Measurements from ENCODE around the gene CEP72. TPM values are rescaled to one million over a fixed set of nuclear protein-coding genes. Genes with fewer than 3 reads are reported as not detected.

Gene CEP72
- total and polyA plus RNA-seq, 10 of the 15 experiments (the other 5 are each of a cell fraction or from before 2014, with no cell fraction given) = 0.35 to 13.5 (median 8.3) TPM

DNA sequence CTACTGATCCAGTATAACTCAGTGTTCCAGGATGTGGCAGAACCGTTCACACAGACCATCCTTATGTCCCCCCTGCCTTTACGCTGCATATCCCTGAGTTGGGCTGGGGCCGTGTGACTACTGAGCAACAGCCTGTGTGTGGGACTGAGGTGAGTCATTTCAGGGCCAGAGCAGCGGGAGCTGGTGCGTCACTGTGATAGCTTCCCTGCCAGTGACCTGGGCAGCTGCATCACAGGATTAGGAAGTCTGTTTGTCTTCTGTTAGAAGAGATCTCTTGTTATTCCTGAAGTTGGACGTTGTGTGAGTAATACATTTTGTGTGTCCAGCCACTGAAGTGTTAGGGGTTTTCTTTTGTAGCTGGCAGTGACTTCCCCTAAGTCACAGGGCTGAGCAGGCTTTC, 45.4 kb downstream of the CEP72 start:
- in situ Hi-C loops (cut with MboI) (no loop called here), intact Hi-C loops (cut with micrococcal nuclease; ENCODE audit: unreplicated experiment) (loop anchor here (10.0 kb wide), 1 partner anchor 343 kb away; no protein-coding TSS in a partner anchor)
- RAD21 ChIA-PET (ENCODE audit: unreplicated experiment) = interaction anchor here (1.5 kb wide), 1 partner anchor 341 kb away, joined by 4 read pairs; no protein-coding TSS in a partner anchor
- H3K4me2 ChIP-seq (ENCODE audit: control insufficient read depth, insufficient read depth) = no peak overlapping the region
- DNase-seq (ENCODE audit: low read depth, low spot score) (no peak), ATAC-seq (no peak), FAIRE-seq (no peak)
- 65% methylated on average over 6 of the region's 6 CpGs for WGBS (ENCODE audit: insufficient coverage, insufficient replicate concordance, low lambda C conversion rate, missing lambda C conversion rate)
- no peak overlapping the region for H2AFZ ChIP-seq (ENCODE audit: control insufficient read depth, low read depth, low read length)
- no peaks in the 10 kb centered on the region for H3K27me3 ChIP-seq (replicated peaks in 1 of 2; ENCODE audit: control insufficient read depth in 2 of 2, insufficient read depth in 2 of 2, low read length in 1 of 2)
- SMC1A ChIA-PET (ENCODE audit: uncharacterized antibody, unreplicated experiment) = no interaction called here
- BruUV-seq (replicated peaks) = no TSS peak
- no peaks in the 10 kb centered on the region for H4K20me1 ChIP-seq (ENCODE audit: control insufficient read depth, insufficient read depth)
- CTCF ChIA-PET = no interaction called here
- no peak; the same call in 1 of the 2 replicates for TF ChIP-seq JUNB (IDR thresholded peaks at IDR 0.05)
- TF ChIP-seq, protein P1, sequence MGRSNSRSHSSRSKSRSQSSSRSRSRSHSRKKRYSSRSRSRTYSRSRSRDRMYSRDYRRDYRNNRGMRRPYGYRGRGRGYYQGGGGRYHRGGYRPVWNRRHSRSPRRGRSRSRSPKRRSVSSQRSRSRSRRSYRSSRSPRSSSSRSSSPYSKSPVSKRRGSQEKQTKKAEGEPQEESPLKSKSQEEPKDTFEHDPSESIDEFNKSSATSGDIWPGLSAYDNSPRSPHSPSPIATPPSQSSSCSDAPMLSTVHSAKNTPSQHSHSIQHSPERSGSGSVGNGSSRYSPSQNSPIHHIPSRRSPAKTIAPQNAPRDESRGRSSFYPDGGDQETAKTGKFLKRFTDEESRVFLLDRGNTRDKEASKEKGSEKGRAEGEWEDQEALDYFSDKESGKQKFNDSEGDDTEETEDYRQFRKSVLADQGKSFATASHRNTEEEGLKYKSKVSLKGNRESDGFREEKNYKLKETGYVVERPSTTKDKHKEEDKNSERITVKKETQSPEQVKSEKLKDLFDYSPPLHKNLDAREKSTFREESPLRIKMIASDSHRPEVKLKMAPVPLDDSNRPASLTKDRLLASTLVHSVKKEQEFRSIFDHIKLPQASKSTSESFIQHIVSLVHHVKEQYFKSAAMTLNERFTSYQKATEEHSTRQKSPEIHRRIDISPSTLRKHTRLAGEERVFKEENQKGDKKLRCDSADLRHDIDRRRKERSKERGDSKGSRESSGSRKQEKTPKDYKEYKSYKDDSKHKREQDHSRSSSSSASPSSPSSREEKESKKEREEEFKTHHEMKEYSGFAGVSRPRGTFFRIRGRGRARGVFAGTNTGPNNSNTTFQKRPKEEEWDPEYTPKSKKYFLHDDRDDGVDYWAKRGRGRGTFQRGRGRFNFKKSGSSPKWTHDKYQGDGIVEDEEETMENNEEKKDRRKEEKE (IDR thresholded peaks at IDR 0.05) = no peak
- TF ChIP-seq ATF7 (IDR thresholded peaks at IDR 0.05; ENCODE audit: low read depth) = no peak
- no peak for TF ChIP-seq SP1 (IDR thresholded peaks at IDR 0.05; ENCODE audit: low read depth, low read length)
- no peak for TF ChIP-seq IKZF1 (conservative IDR thresholded peaks at IDR 0.05)
- TF ChIP-seq, protein P2, sequence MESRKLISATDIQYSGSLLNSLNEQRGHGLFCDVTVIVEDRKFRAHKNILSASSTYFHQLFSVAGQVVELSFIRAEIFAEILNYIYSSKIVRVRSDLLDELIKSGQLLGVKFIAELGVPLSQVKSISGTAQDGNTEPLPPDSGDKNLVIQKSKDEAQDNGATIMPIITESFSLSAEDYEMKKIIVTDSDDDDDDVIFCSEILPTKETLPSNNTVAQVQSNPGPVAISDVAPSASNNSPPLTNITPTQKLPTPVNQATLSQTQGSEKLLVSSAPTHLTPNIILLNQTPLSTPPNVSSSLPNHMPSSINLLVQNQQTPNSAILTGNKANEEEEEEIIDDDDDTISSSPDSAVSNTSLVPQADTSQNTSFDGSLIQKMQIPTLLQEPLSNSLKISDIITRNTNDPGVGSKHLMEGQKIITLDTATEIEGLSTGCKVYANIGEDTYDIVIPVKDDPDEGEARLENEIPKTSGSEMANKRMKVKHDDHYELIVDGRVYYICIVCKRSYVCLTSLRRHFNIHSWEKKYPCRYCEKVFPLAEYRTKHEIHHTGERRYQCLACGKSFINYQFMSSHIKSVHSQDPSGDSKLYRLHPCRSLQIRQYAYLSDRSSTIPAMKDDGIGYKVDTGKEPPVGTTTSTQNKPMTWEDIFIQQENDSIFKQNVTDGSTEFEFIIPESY (IDR thresholded peaks at IDR 0.05) = no peak
- TF ChIP-seq, protein P3, sequence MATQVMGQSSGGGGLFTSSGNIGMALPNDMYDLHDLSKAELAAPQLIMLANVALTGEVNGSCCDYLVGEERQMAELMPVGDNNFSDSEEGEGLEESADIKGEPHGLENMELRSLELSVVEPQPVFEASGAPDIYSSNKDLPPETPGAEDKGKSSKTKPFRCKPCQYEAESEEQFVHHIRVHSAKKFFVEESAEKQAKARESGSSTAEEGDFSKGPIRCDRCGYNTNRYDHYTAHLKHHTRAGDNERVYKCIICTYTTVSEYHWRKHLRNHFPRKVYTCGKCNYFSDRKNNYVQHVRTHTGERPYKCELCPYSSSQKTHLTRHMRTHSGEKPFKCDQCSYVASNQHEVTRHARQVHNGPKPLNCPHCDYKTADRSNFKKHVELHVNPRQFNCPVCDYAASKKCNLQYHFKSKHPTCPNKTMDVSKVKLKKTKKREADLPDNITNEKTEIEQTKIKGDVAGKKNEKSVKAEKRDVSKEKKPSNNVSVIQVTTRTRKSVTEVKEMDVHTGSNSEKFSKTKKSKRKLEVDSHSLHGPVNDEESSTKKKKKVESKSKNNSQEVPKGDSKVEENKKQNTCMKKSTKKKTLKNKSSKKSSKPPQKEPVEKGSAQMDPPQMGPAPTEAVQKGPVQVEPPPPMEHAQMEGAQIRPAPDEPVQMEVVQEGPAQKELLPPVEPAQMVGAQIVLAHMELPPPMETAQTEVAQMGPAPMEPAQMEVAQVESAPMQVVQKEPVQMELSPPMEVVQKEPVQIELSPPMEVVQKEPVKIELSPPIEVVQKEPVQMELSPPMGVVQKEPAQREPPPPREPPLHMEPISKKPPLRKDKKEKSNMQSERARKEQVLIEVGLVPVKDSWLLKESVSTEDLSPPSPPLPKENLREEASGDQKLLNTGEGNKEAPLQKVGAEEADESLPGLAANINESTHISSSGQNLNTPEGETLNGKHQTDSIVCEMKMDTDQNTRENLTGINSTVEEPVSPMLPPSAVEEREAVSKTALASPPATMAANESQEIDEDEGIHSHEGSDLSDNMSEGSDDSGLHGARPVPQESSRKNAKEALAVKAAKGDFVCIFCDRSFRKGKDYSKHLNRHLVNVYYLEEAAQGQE (IDR thresholded peaks at IDR 0.05; ENCODE audit: low read depth, low read length) = no peak
- no peak for TF ChIP-seq JUND (IDR thresholded peaks at IDR 0.05; ENCODE audit: low read depth, low read length)
- no peak overlapping the region for H3K27ac ChIP-seq (ENCODE audit: control insufficient read depth, insufficient read depth)
- no peak overlapping the region for H3K9ac ChIP-seq (ENCODE audit: control insufficient read depth, insufficient read depth, low read length)
- peaks cover 16 to 18% of the 10 kb centered on the region in 2 experiments for H3K36me3 ChIP-seq (ENCODE audit: control insufficient read depth in 2 of 2, insufficient read depth in 2 of 2, low read length in 1 of 2)
- no peak overlapping the region for H3K4me3 ChIP-seq
- no peaks in the 10 kb centered on the region for H3K79me2 ChIP-seq (ENCODE audit: control insufficient read depth, insufficient read depth, low read length)
- no peaks in the 10 kb centered on the region for H3K4me1 ChIP-seq (ENCODE audit: control insufficient read depth, insufficient read depth, low read length)
- H3K9me3 ChIP-seq (replicated peaks; ENCODE audit: control insufficient read depth, insufficient read depth, low read length) = no peaks in the 10 kb centered on the region; the same call in 2 of the 3 replicates
- POLR2A ChIA-PET = no interaction called here

Data from GM12878 (cell line).